Measurements from ENCODE around the gene ADPRM.
A peak's percentile ranks its signal among the peaks of the same experiment; 100 is the strongest.
"Not testable (repeated sequence)": the region's sequence is repeated elsewhere in the genome, so short reads cannot be mapped to it uniquely, and the experiment has no call there.

The ADPRM gene

GRCh38 chr17:10695875-10696407 lies 1.5 kb upstream of the ADPRM start:
- not testable (repeated sequence) for H3K27ac ChIP-seq (ENCODE audit: low read depth in 2 of 2, low read length in 2 of 2); H3K4me1 ChIP-seq (ENCODE audit: control insufficient read depth in 2 of 2, insufficient read depth in 2 of 2, low read length in 2 of 2); H3K9ac ChIP-seq (ENCODE audit: low read depth in 1 of 2, low read length in 2 of 2); H3K9me3 ChIP-seq (ENCODE audit: control insufficient read depth in 2 of 2, low read length in 2 of 2); H3K27me3 ChIP-seq (ENCODE audit: control insufficient read depth in 2 of 2, insufficient read depth in 2 of 2, low read length in 2 of 2)
- Histone ChIP-seq H3K36me3 (ENCODE audit: control insufficient read depth in 2 of 2, insufficient read depth in 2 of 2, low read length in 2 of 2) (peaks cover 33% of the 10 kb centered on the region in 2 donors), H3K4me3 (ENCODE audit: low read length in 2 of 2) (peak overlapping the region; percentile 79 to 93)

GRCh38 chr17:10698096-10698818 lies 863 bp downstream of the ADPRM start:
- peaks cover 9 to 10% of the 10 kb centered on the region in 2 donors for H3K4me1 ChIP-seq (ENCODE audit: control insufficient read depth in 2 of 2, insufficient read depth in 2 of 2, low read length in 2 of 2)

GRCh38 chr17:10699856-10700255 lies 2.5 kb downstream of the ADPRM start:
- no peak overlapping the region for H3K9ac ChIP-seq (ENCODE audit: low read depth in 1 of 2, low read length in 2 of 2)
- no peak overlapping the region for H3K27ac ChIP-seq (ENCODE audit: low read depth in 2 of 2, low read length in 2 of 2)
- peaks cover 9 to 10% of the 10 kb centered on the region in 2 donors for H3K4me1 ChIP-seq (ENCODE audit: control insufficient read depth in 2 of 2, insufficient read depth in 2 of 2, low read length in 2 of 2)
- no peaks in the 10 kb centered on the region for H3K27me3 ChIP-seq (ENCODE audit: control insufficient read depth in 2 of 2, insufficient read depth in 2 of 2, low read length in 2 of 2)
- H3K36me3 ChIP-seq (ENCODE audit: control insufficient read depth in 2 of 2, insufficient read depth in 2 of 2, low read length in 2 of 2): peaks cover 0 to 4% of the 10 kb centered on the region in 2 donors
- H3K9me3 ChIP-seq (ENCODE audit: control insufficient read depth in 2 of 2, low read length in 2 of 2): no peaks in the 10 kb centered on the region
- no peak overlapping the region for H3K4me3 ChIP-seq (ENCODE audit: low read length in 2 of 2)

More at GRCh38 chr17:10698096-10698818, 863 bp downstream of the ADPRM start:
- H3K9ac ChIP-seq (ENCODE audit: low read depth in 1 of 2, low read length in 2 of 2): peak overlapping the region; percentile 94 to 97
- peaks cover 10 to 16% of the 10 kb centered on the region in 2 donors for H3K36me3 ChIP-seq (ENCODE audit: control insufficient read depth in 2 of 2, insufficient read depth in 2 of 2, low read length in 2 of 2)
- peak overlapping the region; percentile 79 to 93 for H3K4me3 ChIP-seq (ENCODE audit: low read length in 2 of 2)
- H3K27me3 ChIP-seq (ENCODE audit: control insufficient read depth in 2 of 2, insufficient read depth in 2 of 2, low read length in 2 of 2): no peaks in the 10 kb centered on the region
- no peaks in the 10 kb centered on the region for H3K9me3 ChIP-seq (ENCODE audit: control insufficient read depth in 2 of 2, low read length in 2 of 2)
- peak overlapping the region; percentile 90 to 93 for H3K27ac ChIP-seq (ENCODE audit: low read depth in 2 of 2, low read length in 2 of 2)

- Histone ChIP-seq H3K9me3 (ENCODE audit: control insufficient read depth in 2 of 2, low read length in 2 of 2) (no peaks in the 10 kb centered on the region), H3K4me3 (ENCODE audit: low read length in 2 of 2) (no peak overlapping the region), H3K9ac (ENCODE audit: low read depth in 1 of 2, low read length in 2 of 2) (no peak overlapping the region), H3K27ac (ENCODE audit: low read depth in 2 of 2, low read length in 2 of 2) (no peak overlapping the region), H3K36me3 (ENCODE audit: control insufficient read depth in 2 of 2, insufficient read depth in 2 of 2, low read length in 2 of 2) (peaks cover 11 to 17% of the 10 kb centered on the region in 2 donors), H3K4me1 (ENCODE audit: control insufficient read depth in 2 of 2, insufficient read depth in 2 of 2, low read length in 2 of 2) (peaks cover 4 to 5% of the 10 kb centered on the region in 2 donors), H3K27me3 (ENCODE audit: control insufficient read depth in 2 of 2, insufficient read depth in 2 of 2, low read length in 2 of 2) (no peaks in the 10 kb centered on the region)
Observed at GRCh38 chr17:10702574-10702973, 5.2 kb downstream of the ADPRM start.

GRCh38 chr17:10705727-10706126 lies 8.3 kb downstream of the ADPRM start:
- no peaks in the 10 kb centered on the region for H3K4me1 ChIP-seq (ENCODE audit: control insufficient read depth in 2 of 2, insufficient read depth in 2 of 2, low read length in 2 of 2)
- no peak overlapping the region for H3K27ac ChIP-seq (ENCODE audit: low read depth in 2 of 2, low read length in 2 of 2)
- H3K36me3 ChIP-seq (ENCODE audit: control insufficient read depth in 2 of 2, insufficient read depth in 2 of 2, low read length in 2 of 2): peaks cover 29 to 37% of the 10 kb centered on the region in 2 donors
- H3K9me3 ChIP-seq (ENCODE audit: control insufficient read depth in 2 of 2, low read length in 2 of 2): no peaks in the 10 kb centered on the region
- H3K9ac ChIP-seq (ENCODE audit: low read depth in 1 of 2, low read length in 2 of 2): no peak overlapping the region
- no peaks in the 10 kb centered on the region for H3K27me3 ChIP-seq (ENCODE audit: control insufficient read depth in 2 of 2, insufficient read depth in 2 of 2, low read length in 2 of 2)
- no peak overlapping the region for H3K4me3 ChIP-seq (ENCODE audit: low read length in 2 of 2)

- no peak overlapping the region for H3K4me3 ChIP-seq (ENCODE audit: low read length in 2 of 2)
- H3K36me3 ChIP-seq (ENCODE audit: control insufficient read depth in 2 of 2, insufficient read depth in 2 of 2, low read length in 2 of 2): peaks cover 33 to 36% of the 10 kb centered on the region in 2 donors
- H3K4me1 ChIP-seq (ENCODE audit: control insufficient read depth in 2 of 2, insufficient read depth in 2 of 2, low read length in 2 of 2): no peaks in the 10 kb centered on the region
- no peaks in the 10 kb centered on the region for H3K27me3 ChIP-seq (ENCODE audit: control insufficient read depth in 2 of 2, insufficient read depth in 2 of 2, low read length in 2 of 2)
- no peak overlapping the region for H3K27ac ChIP-seq (ENCODE audit: low read depth in 2 of 2, low read length in 2 of 2)
- no peaks in the 10 kb centered on the region for H3K9me3 ChIP-seq (ENCODE audit: control insufficient read depth in 2 of 2, low read length in 2 of 2)
- no peak overlapping the region for H3K9ac ChIP-seq (ENCODE audit: low read depth in 1 of 2, low read length in 2 of 2)
Observed at GRCh38 chr17:10713318-10713717, 15.9 kb downstream of the ADPRM start.

- Histone ChIP-seq H3K4me1 (ENCODE audit: control insufficient read depth in 2 of 2, insufficient read depth in 2 of 2, low read length in 2 of 2) (no peaks in the 10 kb centered on the region), H3K4me3 (ENCODE audit: low read length in 2 of 2) (no peak overlapping the region), H3K9me3 (ENCODE audit: control insufficient read depth in 2 of 2, low read length in 2 of 2) (no peaks in the 10 kb centered on the region), H3K9ac (ENCODE audit: low read depth in 1 of 2, low read length in 2 of 2) (no peak overlapping the region), H3K36me3 (ENCODE audit: control insufficient read depth in 2 of 2, insufficient read depth in 2 of 2, low read length in 2 of 2) (peaks cover 18 to 19% of the 10 kb centered on the region in 2 donors), H3K27ac (ENCODE audit: low read depth in 2 of 2, low read length in 2 of 2) (no peak overlapping the region), H3K27me3 (ENCODE audit: control insufficient read depth in 2 of 2, insufficient read depth in 2 of 2, low read length in 2 of 2) (no peaks in the 10 kb centered on the region)
Observed at GRCh38 chr17:10716218-10716617, 18.8 kb downstream of the ADPRM start.

- no peak overlapping the region for H3K9ac ChIP-seq (ENCODE audit: low read depth in 1 of 2, low read length in 2 of 2)
- no peak overlapping the region for H3K4me3 ChIP-seq (ENCODE audit: low read length in 2 of 2)
- H3K4me1 ChIP-seq (ENCODE audit: control insufficient read depth in 2 of 2, insufficient read depth in 2 of 2, low read length in 2 of 2): no peaks in the 10 kb centered on the region
- H3K27me3 ChIP-seq (ENCODE audit: control insufficient read depth in 2 of 2, insufficient read depth in 2 of 2, low read length in 2 of 2): no peaks in the 10 kb centered on the region
- no peak overlapping the region for H3K27ac ChIP-seq (ENCODE audit: low read depth in 2 of 2, low read length in 2 of 2)
- H3K9me3 ChIP-seq (ENCODE audit: control insufficient read depth in 2 of 2, low read length in 2 of 2): no peaks in the 10 kb centered on the region
- peaks cover 4 to 5% of the 10 kb centered on the region in 2 donors for H3K36me3 ChIP-seq (ENCODE audit: control insufficient read depth in 2 of 2, insufficient read depth in 2 of 2, low read length in 2 of 2)
Observed at GRCh38 chr17:10718547-10718946, 21.2 kb downstream of the ADPRM start.

GRCh38 chr17:10724546-10725195 lies 27.3 kb downstream of the ADPRM start:
- Histone ChIP-seq H3K4me1 (ENCODE audit: control insufficient read depth in 2 of 2, insufficient read depth in 2 of 2, low read length in 2 of 2) (peaks cover 13 to 17% of the 10 kb centered on the region in 2 donors), H3K27me3 (ENCODE audit: control insufficient read depth in 2 of 2, insufficient read depth in 2 of 2, low read length in 2 of 2) (no peaks in the 10 kb centered on the region), H3K9ac (ENCODE audit: low read depth in 1 of 2, low read length in 2 of 2) (no peak overlapping the region), H3K36me3 (ENCODE audit: control insufficient read depth in 2 of 2, insufficient read depth in 2 of 2, low read length in 2 of 2) (peaks cover 4 to 5% of the 10 kb centered on the region in 2 donors), H3K4me3 (ENCODE audit: low read length in 2 of 2) (peak overlapping the region in 1 of 2 donors; percentile 27), H3K9me3 (ENCODE audit: control insufficient read depth in 2 of 2, low read length in 2 of 2) (no peaks in the 10 kb centered on the region), H3K27ac (ENCODE audit: low read depth in 2 of 2, low read length in 2 of 2) (peak overlapping the region; percentile 73 to 80)

GRCh38 chr17:10725262-10725661 lies 27.9 kb downstream of the ADPRM start:
- Histone ChIP-seq H3K9ac (ENCODE audit: low read depth in 1 of 2, low read length in 2 of 2) (no peak overlapping the region), H3K36me3 (ENCODE audit: control insufficient read depth in 2 of 2, insufficient read depth in 2 of 2, low read length in 2 of 2) (peaks cover 0 to 5% of the 10 kb centered on the region in 2 donors), H3K27ac (ENCODE audit: low read depth in 2 of 2, low read length in 2 of 2) (peak overlapping the region; percentile 73 to 75), H3K27me3 (ENCODE audit: control insufficient read depth in 2 of 2, insufficient read depth in 2 of 2, low read length in 2 of 2) (no peaks in the 10 kb centered on the region), H3K4me3 (ENCODE audit: low read length in 2 of 2) (peak overlapping the region in 1 of 2 donors; percentile 27), H3K4me1 (ENCODE audit: control insufficient read depth in 2 of 2, insufficient read depth in 2 of 2, low read length in 2 of 2) (peaks cover 13 to 17% of the 10 kb centered on the region in 2 donors), H3K9me3 (ENCODE audit: control insufficient read depth in 2 of 2, low read length in 2 of 2) (no peaks in the 10 kb centered on the region)

Measured in mucosa of rectum (tissue), 2 donors.